ENCODE data around the gene UGT2B17. TPM values are rescaled to one million over a fixed set of nuclear protein-coding genes. Genes with fewer than 3 reads are reported as not detected.

Gene UGT2B17
- polyA plus RNA-seq, 1 of the 3 experiments (the other 2 are of a cell fraction), result not detected

DNA sequence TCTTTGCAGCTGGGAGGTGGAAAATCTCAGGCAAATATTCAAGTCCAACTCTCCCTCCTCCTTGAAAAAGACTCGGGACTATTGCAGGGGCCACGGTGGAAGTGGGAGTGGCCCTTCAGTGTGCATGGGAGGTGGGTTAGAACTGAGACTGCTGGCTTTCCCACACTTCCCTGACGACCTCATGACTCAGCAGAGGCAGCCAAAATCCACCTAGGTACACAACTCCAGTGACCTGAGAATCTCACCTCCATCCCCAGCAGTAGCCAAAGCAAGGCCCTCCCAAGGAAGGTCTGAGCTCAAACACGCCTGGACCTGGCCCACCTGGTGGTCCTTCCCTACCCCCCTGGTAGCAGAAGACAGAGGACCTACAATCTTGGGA, 6.2 kb upstream of the UGT2B17 start:
- POLR2A ChIA-PET, result no interaction called here
- Histone ChIP-seq H3K4me3 (ENCODE audit: low read depth in 2 of 2, low read length in 1 of 2) (no peak overlapping the region), H3K36me3 (replicated peaks in 1 of 2; ENCODE audit: control insufficient read depth in 1 of 2, insufficient read depth in 2 of 2, low read length in 1 of 2) (no peaks in the 10 kb centered on the region), H2AFZ (ENCODE audit: low read depth) (no peak overlapping the region), H3K79me2 (ENCODE audit: insufficient read depth) (no peaks in the 10 kb centered on the region), H3F3A (replicated peaks; ENCODE audit: insufficient read depth) (no peaks in the 10 kb centered on the region), H4K20me1 (ENCODE audit: insufficient read depth) (no peaks in the 10 kb centered on the region), H3K9me2 (no peaks in the 10 kb centered on the region), H3K4me1 (ENCODE audit: control insufficient read depth in 1 of 2, insufficient read depth in 2 of 2, low read depth in 1 of 2, low read length in 1 of 2) (no peaks in the 10 kb centered on the region), H3K27ac (ENCODE audit: low read depth in 2 of 2, low read length in 1 of 2) (no peak overlapping the region), H3K9me3 (no peaks in the 10 kb centered on the region), H3K27me3 (ENCODE audit: insufficient read depth) (no peaks in the 10 kb centered on the region), H3K9ac (no peak overlapping the region), H3K4me2 (no peak overlapping the region)
- CTCF ChIA-PET, result no interaction called here
- no peak for DNase-seq
- WGBS (ENCODE audit: low lambda C conversion rate), result 10% methylated on average over 2 of the region's 4 CpGs
- no peak for TF ChIP-seq ELF1 (IDR thresholded peaks at IDR 0.05)
- TF ChIP-seq NFIC (IDR thresholded peaks at IDR 0.05; ENCODE audit: borderline replicate concordance), result no peak
- no peak for TF ChIP-seq TEAD4 (IDR thresholded peaks at IDR 0.05; ENCODE audit: borderline replicate concordance, insufficient read depth)
- no peak for TF ChIP-seq RXRA (IDR thresholded peaks at IDR 0.05; ENCODE audit: borderline replicate concordance, low read depth)
- TF ChIP-seq NRF1 (IDR thresholded peaks at IDR 0.05; ENCODE audit: low read depth, low read length), result no peak
- TF ChIP-seq RCOR1 (IDR thresholded peaks at IDR 0.05; ENCODE audit: low read length), result no peak

DNA sequence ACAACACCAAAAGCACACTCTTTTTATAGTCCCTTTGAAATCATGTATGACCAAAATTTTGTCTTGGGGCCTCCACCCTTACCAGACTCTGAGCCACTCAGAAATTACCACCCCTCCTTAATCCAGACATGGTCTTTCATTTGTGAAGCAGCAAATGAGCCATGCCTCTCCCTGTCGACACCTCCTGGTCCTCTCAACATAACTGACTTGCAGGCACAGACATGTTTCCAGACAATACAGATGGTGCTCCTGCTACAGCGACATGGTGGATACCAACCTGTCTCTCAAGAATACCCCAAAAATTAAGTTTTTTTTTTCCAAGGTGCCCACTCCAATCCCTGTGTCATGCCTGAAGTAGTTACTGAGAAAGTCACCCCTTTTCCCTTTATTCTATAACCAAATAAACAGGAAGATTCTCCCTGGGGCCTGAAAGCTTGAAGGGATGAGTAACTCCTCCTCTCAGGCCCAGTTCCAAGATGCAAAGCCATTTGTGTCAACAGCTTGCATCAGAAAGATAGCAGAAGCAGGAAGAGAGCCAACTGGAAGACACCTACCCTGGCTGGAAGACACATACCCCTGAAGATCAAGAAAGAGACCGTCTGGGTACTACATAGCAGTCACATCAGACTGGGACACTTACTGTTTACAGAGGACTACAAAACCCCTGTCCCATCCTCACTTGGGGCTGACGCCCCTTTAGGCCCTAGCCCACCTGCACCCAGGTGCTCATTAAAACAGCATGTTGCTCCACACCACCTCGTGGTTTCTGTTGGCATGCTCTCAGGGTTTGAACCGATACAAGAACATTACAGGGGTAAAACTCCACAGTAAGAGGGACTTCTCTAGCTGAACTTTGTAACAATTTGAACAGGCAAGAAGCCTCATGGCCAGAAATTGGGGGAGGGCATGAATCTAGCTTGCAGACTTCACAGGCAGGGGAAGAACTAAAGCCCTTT, 5.5 kb upstream of the UGT2B17 start:
- TF ChIP-seq GABPA (IDR thresholded peaks at IDR 0.05; ENCODE audit: low read depth), result no peak
- no peak for TF ChIP-seq ELF1 (IDR thresholded peaks at IDR 0.05)
- no peak for TF ChIP-seq CHD2 (IDR thresholded peaks at IDR 0.05; ENCODE audit: low read length, partially characterized antibody)
- no peak for TF ChIP-seq TAF1 (IDR thresholded peaks at IDR 0.05; ENCODE audit: borderline replicate concordance, low read depth, low read length)
- TF ChIP-seq FOXM1 (IDR thresholded peaks at IDR 0.05; ENCODE audit: low read depth), result no peak
- TF ChIP-seq, protein P1, sequence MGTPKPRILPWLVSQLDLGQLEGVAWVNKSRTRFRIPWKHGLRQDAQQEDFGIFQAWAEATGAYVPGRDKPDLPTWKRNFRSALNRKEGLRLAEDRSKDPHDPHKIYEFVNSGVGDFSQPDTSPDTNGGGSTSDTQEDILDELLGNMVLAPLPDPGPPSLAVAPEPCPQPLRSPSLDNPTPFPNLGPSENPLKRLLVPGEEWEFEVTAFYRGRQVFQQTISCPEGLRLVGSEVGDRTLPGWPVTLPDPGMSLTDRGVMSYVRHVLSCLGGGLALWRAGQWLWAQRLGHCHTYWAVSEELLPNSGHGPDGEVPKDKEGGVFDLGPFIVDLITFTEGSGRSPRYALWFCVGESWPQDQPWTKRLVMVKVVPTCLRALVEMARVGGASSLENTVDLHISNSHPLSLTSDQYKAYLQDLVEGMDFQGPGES (IDR thresholded peaks at IDR 0.05; ENCODE audit: low read depth, low read length), result no peak
- TF ChIP-seq, protein P2, sequence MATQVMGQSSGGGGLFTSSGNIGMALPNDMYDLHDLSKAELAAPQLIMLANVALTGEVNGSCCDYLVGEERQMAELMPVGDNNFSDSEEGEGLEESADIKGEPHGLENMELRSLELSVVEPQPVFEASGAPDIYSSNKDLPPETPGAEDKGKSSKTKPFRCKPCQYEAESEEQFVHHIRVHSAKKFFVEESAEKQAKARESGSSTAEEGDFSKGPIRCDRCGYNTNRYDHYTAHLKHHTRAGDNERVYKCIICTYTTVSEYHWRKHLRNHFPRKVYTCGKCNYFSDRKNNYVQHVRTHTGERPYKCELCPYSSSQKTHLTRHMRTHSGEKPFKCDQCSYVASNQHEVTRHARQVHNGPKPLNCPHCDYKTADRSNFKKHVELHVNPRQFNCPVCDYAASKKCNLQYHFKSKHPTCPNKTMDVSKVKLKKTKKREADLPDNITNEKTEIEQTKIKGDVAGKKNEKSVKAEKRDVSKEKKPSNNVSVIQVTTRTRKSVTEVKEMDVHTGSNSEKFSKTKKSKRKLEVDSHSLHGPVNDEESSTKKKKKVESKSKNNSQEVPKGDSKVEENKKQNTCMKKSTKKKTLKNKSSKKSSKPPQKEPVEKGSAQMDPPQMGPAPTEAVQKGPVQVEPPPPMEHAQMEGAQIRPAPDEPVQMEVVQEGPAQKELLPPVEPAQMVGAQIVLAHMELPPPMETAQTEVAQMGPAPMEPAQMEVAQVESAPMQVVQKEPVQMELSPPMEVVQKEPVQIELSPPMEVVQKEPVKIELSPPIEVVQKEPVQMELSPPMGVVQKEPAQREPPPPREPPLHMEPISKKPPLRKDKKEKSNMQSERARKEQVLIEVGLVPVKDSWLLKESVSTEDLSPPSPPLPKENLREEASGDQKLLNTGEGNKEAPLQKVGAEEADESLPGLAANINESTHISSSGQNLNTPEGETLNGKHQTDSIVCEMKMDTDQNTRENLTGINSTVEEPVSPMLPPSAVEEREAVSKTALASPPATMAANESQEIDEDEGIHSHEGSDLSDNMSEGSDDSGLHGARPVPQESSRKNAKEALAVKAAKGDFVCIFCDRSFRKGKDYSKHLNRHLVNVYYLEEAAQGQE (IDR thresholded peaks at IDR 0.05; ENCODE audit: low read depth, low read length), result no peak
- no peak for TF ChIP-seq RXRA (IDR thresholded peaks at IDR 0.05; ENCODE audit: borderline replicate concordance, low read depth)
- no peak for TF ChIP-seq TEAD4 (IDR thresholded peaks at IDR 0.05; ENCODE audit: borderline replicate concordance, insufficient read depth)
- no peak for TF ChIP-seq MEF2A (IDR thresholded peaks at IDR 0.05; ENCODE audit: borderline replicate concordance, low read depth)
- TF ChIP-seq, protein P3, sequence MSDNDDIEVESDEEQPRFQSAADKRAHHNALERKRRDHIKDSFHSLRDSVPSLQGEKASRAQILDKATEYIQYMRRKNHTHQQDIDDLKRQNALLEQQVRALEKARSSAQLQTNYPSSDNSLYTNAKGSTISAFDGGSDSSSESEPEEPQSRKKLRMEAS (IDR thresholded peaks at IDR 0.05; ENCODE audit: low read depth), result no peak
- no peak for TF ChIP-seq NRF1 (IDR thresholded peaks at IDR 0.05; ENCODE audit: low read depth, low read length)
- TF ChIP-seq RFX5 (IDR thresholded peaks at IDR 0.05; ENCODE audit: low read length), result no peak
- DNase-seq, result no peak
- no peak overlapping the region for H3K4me3 ChIP-seq (ENCODE audit: low read depth in 2 of 2, low read length in 1 of 2)
- H3K79me2 ChIP-seq (ENCODE audit: insufficient read depth), result no peaks in the 10 kb centered on the region
- H3K36me3 ChIP-seq (replicated peaks in 1 of 2; ENCODE audit: control insufficient read depth in 1 of 2, insufficient read depth in 2 of 2, low read length in 1 of 2), result no peaks in the 10 kb centered on the region
- H3F3A ChIP-seq (replicated peaks; ENCODE audit: insufficient read depth), result no peaks in the 10 kb centered on the region
- H2AFZ ChIP-seq (ENCODE audit: low read depth), result no peak overlapping the region
- no peaks in the 10 kb centered on the region for H4K20me1 ChIP-seq (ENCODE audit: insufficient read depth)
- no peaks in the 10 kb centered on the region for H3K9me2 ChIP-seq
- no peaks in the 10 kb centered on the region for H3K4me1 ChIP-seq (ENCODE audit: control insufficient read depth in 1 of 2, insufficient read depth in 2 of 2, low read depth in 1 of 2, low read length in 1 of 2)
- H3K27me3 ChIP-seq (ENCODE audit: insufficient read depth), result no peaks in the 10 kb centered on the region
- H3K9ac ChIP-seq, result no peak overlapping the region
- no peak overlapping the region for H3K4me2 ChIP-seq
- 36% methylated on average over 2 of the region's 6 CpGs for WGBS (ENCODE audit: low lambda C conversion rate)
- CTCF ChIA-PET, result no interaction called here
- no peaks in the 10 kb centered on the region for H3K9me3 ChIP-seq
- POLR2A ChIA-PET, result no interaction called here
- H3K27ac ChIP-seq (ENCODE audit: low read depth in 2 of 2, low read length in 1 of 2), result no peak overlapping the region

All from SK-N-SH (cell line).